DMS114 treated with DMSO at 0.1 percent for 48 hours (cell line): Measurements from ENCODE around the gene LIPK.
A peak's percentile ranks its signal among the peaks of the same experiment; 100 is the strongest.

Experiments used
- DNase-seq: peaks from one replicate; lab custom pipeline; 2025; ENCODE audit not compliant: unreplicated experiment; lab: John Stamatoyannopoulos, UW

Gene LIPK

GRCh38 chr10:88782222-88782621 lies 76.2 kb downstream of the LIPK start:
- no peak for DNase-seq

- no peak for DNase-seq
These were observed 77.7 kb downstream of the LIPK start for GRCh38 chr10:88783724-88784123.

GRCh38 chr10:88786032-88786770 lies 80.2 kb downstream of the LIPK start:
- no peak for DNase-seq

GRCh38 chr10:88787463-88787862 lies 81.4 kb downstream of the LIPK start:
- DNase-seq: no peak

- DNase-seq: no peak
These were observed 82.9 kb downstream of the LIPK start for GRCh38 chr10:88788924-88789323.

GRCh38 chr10:88791924-88792323 lies 85.9 kb downstream of the LIPK start:
- DNase-seq: peak; percentile 39

GRCh38 chr10:88792661-88793060 lies 86.6 kb downstream of the LIPK start:
- no peak for DNase-seq

GRCh38 chr10:88793712-88794299 lies 87.8 kb downstream of the LIPK start:
- DNase-seq: no peak

- DNase-seq: no peak
These were observed 88.7 kb downstream of the LIPK start for GRCh38 chr10:88794731-88795130.

- no peak for DNase-seq
These were observed 94.4 kb downstream of the LIPK start for GRCh38 chr10:88800152-88801125.
